CD14-positive monocyte (primary cell): ENCODE results near the gene ABCG1. TPM values are rescaled to one million over a fixed set of nuclear protein-coding genes. Genes with fewer than 3 reads are reported as not detected.

Experiments
- DNase-seq, 3 donors: peaks; one replicate each; pipeline ENCODE4 v3.0.0-alpha.2; 2011 to 2022
- H2AFZ ChIP-seq: 2 replicates; pipeline ENCODE4 v1.6.0; 2012; ENCODE audit warnings: mild to moderate bottlenecking, low read depth, low read length, inconsistent platforms; ENCODE audit not compliant: insufficient read depth, poor library complexity, severe bottlenecking
- H3K27ac ChIP-seq, 2 donors: 1 replicate in 1 of 2; 2 replicates in 1 of 2; pipeline ENCODE4 v1.5.1; 2012 to 2013; ENCODE audit warnings: low read length in 2 of 2, control low read depth in 1 of 2, inconsistent platforms in 1 of 2, low read depth in 1 of 2, mild to moderate bottlenecking in 1 of 2
- H3K27me3 ChIP-seq, 2 donors: one replicate each; pipeline versions ENCODE4 v1.6.0 to v1.6.1; 2011 to 2013; ENCODE audit warnings: low read length in 2 of 2; ENCODE audit not compliant: control insufficient read depth in 2 of 2, insufficient read depth in 2 of 2
- H3K36me3 ChIP-seq, 2 donors: replicated peaks in 1 of 2; 1 replicate in 1 of 2; 2 replicates in 1 of 2; pipeline versions ENCODE4 v1.5.1 to v1.6.1; 2012 to 2013; ENCODE audit warnings: low read length in 2 of 2, control low read depth in 1 of 2, inconsistent platforms in 1 of 2, mild to moderate bottlenecking in 1 of 2; ENCODE audit not compliant: insufficient read depth in 2 of 2, control insufficient read depth in 1 of 2
- H3K4me1 ChIP-seq, 2 donors: 1 replicate in 1 of 2; 2 replicates in 1 of 2; pipeline versions ENCODE4 v1.5.1 to v1.6.1; 2012 to 2013; ENCODE audit warnings: low read length in 2 of 2, control low read depth in 1 of 2, inconsistent platforms in 1 of 2, mild to moderate bottlenecking in 1 of 2, moderate library complexity in 1 of 2; ENCODE audit not compliant: insufficient read depth in 2 of 2, control insufficient read depth in 1 of 2
- H3K4me2 ChIP-seq: replicated peaks from 2 replicates; pipeline ENCODE3; 2012; ENCODE audit warnings: low read length, moderate library complexity, mild to moderate bottlenecking; ENCODE audit not compliant: poor library complexity, severe bottlenecking; ENCODE audit errors: extremely low read depth
- H3K4me3 ChIP-seq, 3 experiments: fragments of 200-600 bp in 1 of 3; sonication (generic) in 1 of 3; replicated peaks in 1 of 3; 1 replicate in 2 of 3; 2 replicates in 1 of 3; pipeline ENCODE4 v1.5.1; 2011 to 2013; ENCODE audit warnings: low read length in 3 of 3, mild to moderate bottlenecking in 3 of 3, control low read depth in 2 of 3, low read depth in 2 of 3, inconsistent platforms in 1 of 3, moderate library complexity in 1 of 3
- H3K79me2 ChIP-seq: 2 replicates; pipeline ENCODE4 v1.6.0; 2012; ENCODE audit warnings: mild to moderate bottlenecking, control low read depth, inconsistent platforms, low read length, moderate library complexity; ENCODE audit not compliant: insufficient read depth
- H3K9ac ChIP-seq: 2 replicates; pipeline ENCODE4 v1.6.0; 2017; ENCODE audit warnings: low read length, mild to moderate bottlenecking; ENCODE audit not compliant: insufficient read depth, poor library complexity, severe bottlenecking
- H3K9me3 ChIP-seq, 2 donors: replicated peaks in 1 of 2; 1 replicate in 1 of 2; 2 replicates in 1 of 2; pipeline versions ENCODE4 v1.5.1 to v1.6.1; 2012 to 2013; ENCODE audit warnings: low read length in 2 of 2, control low read depth in 1 of 2; ENCODE audit not compliant: control insufficient read depth in 1 of 2, insufficient read depth in 1 of 2
- H4K20me1 ChIP-seq: 2 replicates; pipeline ENCODE4 v1.6.0; 2012; ENCODE audit warnings: mild to moderate bottlenecking, low read length, control low read depth, moderate library complexity; ENCODE audit not compliant: insufficient read depth
- H3K27ac Mint-ChIP-seq, 7 donors: one replicate each; pipeline ENCODE4 v1.8.0; 2020; ENCODE audit warnings: mild to moderate bottlenecking in 7 of 7, mixed read lengths in 7 of 7, moderate library complexity in 6 of 7, inconsistent platforms in 2 of 7
- H3K27me3 Mint-ChIP-seq, 3 donors: one replicate each; pipeline ENCODE4 v1.8.0; 2021 to 2022; ENCODE audit warnings: low read depth in 3 of 3, mild to moderate bottlenecking in 3 of 3, mixed read lengths in 3 of 3, moderate library complexity in 3 of 3, inconsistent platforms in 1 of 3
- H3K36me3 Mint-ChIP-seq, 2 donors: one replicate each; pipeline ENCODE4 v1.8.0; 2020; ENCODE audit warnings: mixed read lengths in 2 of 2, inconsistent platforms in 1 of 2, mild to moderate bottlenecking in 1 of 2
- H3K4me1 Mint-ChIP-seq: one replicate; pipeline ENCODE4 v1.8.0; 2020; ENCODE audit warnings: mild to moderate bottlenecking, mixed read lengths
- H3K4me3 Mint-ChIP-seq, 2 donors: one replicate each; pipeline ENCODE4 v1.8.0; 2020; ENCODE audit warnings: mild to moderate bottlenecking in 2 of 2, mixed read lengths in 2 of 2, moderate library complexity in 1 of 2
- H3K9me3 Mint-ChIP-seq, 7 donors: one replicate each; pipeline ENCODE4 v1.8.0; 2020 to 2022; ENCODE audit warnings: mixed read lengths in 7 of 7, mild to moderate bottlenecking in 6 of 7, moderate library complexity in 6 of 7, inconsistent platforms in 2 of 7
- WGBS: methylation state at CpG from one replicate; pipeline ENCODE4 v1.1.5; 2013; ENCODE audit warnings: missing lambda C conversion rate; ENCODE audit not compliant: insufficient coverage; 5-methylcytosine and 5-hydroxymethylcytosine counted together
- intact Hi-C, 2 donors: fragments of 100-400 bp; cut with micrococcal nuclease; formaldehyde crosslinking; loops; one replicate each; pipeline versions ENCODE4 v1.15.0 to v1.15.1; 2023
- polyA plus RNA-seq, 3 donors: library from polyadenylated mRNA; depleted of rRNA in 1 of 3; unstranded in 2 of 3; stranded (reverse) in 1 of 3; fragments of 300-500 nt in 2 of 3; fragments of >200 nt in 1 of 3; fragmentation: Illumina TruSeq in 2 of 3; gene quantifications; 1 replicate in 2 of 3; 2 replicates in 1 of 3; pipeline ENCODE4 v1.2.3, GENCODE V29; 2012 to 2021
- TF ChIP-seq, protein P1 (sequence below): fragments of 200-600 bp; IDR thresholded peaks from one replicate; pipeline ENCODE4 v1.8.0; 2022; ENCODE audit warnings: antibody characterized with exemption, mild to moderate bottlenecking

The ABCG1 gene
- polyA plus RNA-seq, 3 donors, result 3.0 to 5.2 (median 3.5) TPM

DNA sequence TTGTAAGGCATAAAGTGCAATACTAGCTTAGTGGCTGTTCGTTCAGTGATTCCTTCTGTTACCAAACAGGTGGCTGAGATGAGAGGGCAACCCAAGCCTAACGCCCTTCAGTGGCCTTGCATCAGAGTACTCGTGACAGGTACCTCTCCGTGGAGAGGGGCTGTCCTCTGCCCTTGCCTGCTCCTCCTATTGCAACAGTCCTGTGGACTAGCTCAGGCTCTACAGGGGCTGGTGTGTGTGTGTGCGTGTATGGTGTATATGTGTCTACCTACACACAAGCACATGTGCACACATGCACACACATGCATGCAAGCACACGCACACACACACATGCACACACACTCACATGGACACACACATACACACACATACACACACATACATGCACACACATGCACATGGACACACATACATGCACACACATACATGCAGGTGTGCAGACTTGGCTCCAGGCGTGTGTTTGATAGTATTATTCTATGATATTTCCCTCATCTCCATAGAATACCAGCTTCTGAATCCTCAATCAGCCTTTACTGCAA lies 81.2 kb downstream of the ABCG1 start:
- no peak for DNase-seq
- no peak overlapping the region for H3K4me3 ChIP-seq
- H3K4me1 Mint-ChIP-seq, result peaks cover 18% of the 10 kb centered on the region
- WGBS, result 100% methylated on average over 2 of the region's 7 CpGs
- TF ChIP-seq, protein P1, sequence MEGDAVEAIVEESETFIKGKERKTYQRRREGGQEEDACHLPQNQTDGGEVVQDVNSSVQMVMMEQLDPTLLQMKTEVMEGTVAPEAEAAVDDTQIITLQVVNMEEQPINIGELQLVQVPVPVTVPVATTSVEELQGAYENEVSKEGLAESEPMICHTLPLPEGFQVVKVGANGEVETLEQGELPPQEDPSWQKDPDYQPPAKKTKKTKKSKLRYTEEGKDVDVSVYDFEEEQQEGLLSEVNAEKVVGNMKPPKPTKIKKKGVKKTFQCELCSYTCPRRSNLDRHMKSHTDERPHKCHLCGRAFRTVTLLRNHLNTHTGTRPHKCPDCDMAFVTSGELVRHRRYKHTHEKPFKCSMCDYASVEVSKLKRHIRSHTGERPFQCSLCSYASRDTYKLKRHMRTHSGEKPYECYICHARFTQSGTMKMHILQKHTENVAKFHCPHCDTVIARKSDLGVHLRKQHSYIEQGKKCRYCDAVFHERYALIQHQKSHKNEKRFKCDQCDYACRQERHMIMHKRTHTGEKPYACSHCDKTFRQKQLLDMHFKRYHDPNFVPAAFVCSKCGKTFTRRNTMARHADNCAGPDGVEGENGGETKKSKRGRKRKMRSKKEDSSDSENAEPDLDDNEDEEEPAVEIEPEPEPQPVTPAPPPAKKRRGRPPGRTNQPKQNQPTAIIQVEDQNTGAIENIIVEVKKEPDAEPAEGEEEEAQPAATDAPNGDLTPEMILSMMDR, result no peak
- peaks cover 2 to 15% of the 10 kb centered on the region in 2 donors for H3K36me3 Mint-ChIP-seq
- H4K20me1 ChIP-seq, result no peaks in the 10 kb centered on the region
- H3K4me1 ChIP-seq, result peaks cover 16 to 21% of the 10 kb centered on the region in 2 donors
- intact Hi-C loops, result loop anchor here in 1 of 2 donors (10.0 kb wide), 1 partner anchor 225 kb away; no protein-coding TSS in a partner anchor
- H3K27ac Mint-ChIP-seq, result no peak overlapping the region
- no peaks in the 10 kb centered on the region for H3K36me3 ChIP-seq
- peaks cover 3 to 4% (median 4%) of the 10 kb centered on the region in 3 donors for H3K27me3 Mint-ChIP-seq
- no peaks in the 10 kb centered on the region for H3K79me2 ChIP-seq
- H3K4me3 Mint-ChIP-seq, result no peak overlapping the region
- no peak overlapping the region for H3K4me2 ChIP-seq
- H3K27ac ChIP-seq, result no peak overlapping the region
- no peak overlapping the region for H2AFZ ChIP-seq
- peaks cover 0 to 1% (median 0%) of the 10 kb centered on the region in 7 donors for H3K9me3 Mint-ChIP-seq
- no peaks in the 10 kb centered on the region for H3K9me3 ChIP-seq
- peak overlapping the region; percentile 43 for H3K9ac ChIP-seq
- H3K27me3 ChIP-seq, result no peaks in the 10 kb centered on the region

DNA sequence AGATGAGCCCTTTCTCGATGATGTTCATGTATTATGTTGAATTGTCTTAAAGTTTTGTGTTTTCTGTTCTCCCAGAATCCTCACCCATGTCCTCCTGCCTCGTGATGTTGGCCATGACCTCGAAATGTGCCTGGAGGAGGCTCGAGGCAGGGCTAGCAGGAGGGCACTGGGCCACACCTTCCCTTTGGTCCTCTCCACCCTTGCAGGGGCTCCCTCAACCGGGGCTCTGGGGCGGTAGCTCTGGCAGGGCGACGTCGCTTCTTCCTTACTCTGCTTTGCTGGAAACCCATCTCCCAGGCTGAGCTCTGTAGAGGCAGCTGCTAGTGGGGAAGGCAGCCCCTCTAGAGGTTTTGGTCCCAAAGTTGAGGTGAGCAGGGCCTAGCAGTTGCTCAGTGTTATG lies 82.0 kb downstream of the ABCG1 start:
- TF ChIP-seq, protein P1, result no peak
- no peak for DNase-seq
- Mint-ChIP-seq H3K9me3 (peaks cover 0 to 1% (median 0%) of the 10 kb centered on the region in 7 donors), H3K27me3 (peaks cover 5 to 6% (median 5%) of the 10 kb centered on the region in 3 donors), H3K4me3 (no peak overlapping the region), H3K36me3 (peaks cover 2 to 9% of the 10 kb centered on the region in 2 donors), H3K27ac (no peak overlapping the region), H3K4me1 (peaks cover 18% of the 10 kb centered on the region)
- no peak overlapping the region for H2AFZ ChIP-seq
- 77% methylated on average over 8 of the region's 9 CpGs for WGBS
- no peaks in the 10 kb centered on the region for H3K27me3 ChIP-seq
- no peaks in the 10 kb centered on the region for H4K20me1 ChIP-seq
- peaks cover 16 to 21% of the 10 kb centered on the region in 2 donors for H3K4me1 ChIP-seq
- no peak overlapping the region for H3K4me3 ChIP-seq
- no peaks in the 10 kb centered on the region for H3K9me3 ChIP-seq
- H3K27ac ChIP-seq, result no peak overlapping the region
- H3K9ac ChIP-seq, result no peak overlapping the region
- H3K36me3 ChIP-seq, result no peaks in the 10 kb centered on the region
- intact Hi-C loops, result loop anchor here in 1 of 2 donors (10.0 kb wide), 1 partner anchor 224 kb away; no protein-coding TSS in a partner anchor
- H3K79me2 ChIP-seq, result no peaks in the 10 kb centered on the region
- no peak overlapping the region for H3K4me2 ChIP-seq
